Mesenchymal stem cell (in vitro differentiated cells and primary cell): Measurements from ENCODE around the gene MAPK1.
"Not testable (repeated sequence)": the region's sequence is repeated elsewhere in the genome, so short reads cannot be mapped to it uniquely, and the experiment has no call there.

Experiments
- DNase-seq: peaks from one replicate; pipeline ENCODE4 v3.0.0-alpha.2; 2013
- H2AFZ ChIP-seq: one replicate; pipeline ENCODE4 v1.6.1; 2013; ENCODE audit warnings: low read depth, mild to moderate bottlenecking, control low read depth, inconsistent platforms, low read length, moderate library complexity
- H2AK5ac ChIP-seq: 2 replicates; pipeline ENCODE4 v1.6.1; 2013; ENCODE audit warnings: low read length, moderate library complexity, mild to moderate bottlenecking, inconsistent platforms; ENCODE audit not compliant: severe bottlenecking
- H2BK120ac ChIP-seq: one replicate; pipeline ENCODE4 v1.6.1; 2013; ENCODE audit warnings: low read depth, mild to moderate bottlenecking, inconsistent platforms, low read length, moderate library complexity
- H2BK12ac ChIP-seq, 2 experiments: one replicate each; pipeline ENCODE4 v1.6.1; 2013; ENCODE audit warnings: inconsistent platforms in 2 of 2, low read length in 2 of 2, mild to moderate bottlenecking in 2 of 2, moderate library complexity in 2 of 2, control low read depth in 1 of 2
- H2BK15ac ChIP-seq: one replicate; pipeline ENCODE4 v1.6.1; 2013; ENCODE audit warnings: mild to moderate bottlenecking, low read depth, inconsistent platforms; ENCODE audit not compliant: poor library complexity, severe bottlenecking
- H2BK5ac ChIP-seq: 2 replicates; pipeline ENCODE4 v1.6.1; 2013; ENCODE audit warnings: low read depth, mild to moderate bottlenecking, low read length, control low read depth, inconsistent platforms; ENCODE audit not compliant: poor library complexity, severe bottlenecking
- H3K14ac ChIP-seq, 2 experiments: one replicate each; pipeline ENCODE4 v1.6.1; 2013; ENCODE audit warnings: inconsistent platforms in 2 of 2, low read length in 2 of 2, control low read depth in 1 of 2, mild to moderate bottlenecking in 1 of 2, moderate library complexity in 1 of 2
- H3K18ac ChIP-seq, 2 experiments: one replicate each; pipeline ENCODE4 v1.6.1; 2013; ENCODE audit warnings: inconsistent platforms in 2 of 2, low read length in 2 of 2, control low read depth in 1 of 2, low read depth in 1 of 2, mild to moderate bottlenecking in 1 of 2
- H3K23ac ChIP-seq, 2 experiments: one replicate each; pipeline ENCODE4 v1.6.1; 2013; ENCODE audit warnings: inconsistent platforms in 2 of 2, low read length in 2 of 2, mild to moderate bottlenecking in 2 of 2, moderate library complexity in 2 of 2, control low read depth in 1 of 2
- H3K27ac ChIP-seq: 2 replicates; pipeline ENCODE4 v1.5.1; 2013; ENCODE audit warnings: mild to moderate bottlenecking, moderate library complexity, low read length, control low read depth, inconsistent platforms; ENCODE audit not compliant: poor library complexity, severe bottlenecking
- H3K27me3 ChIP-seq, 2 experiments: 2 replicates each; pipeline versions ENCODE4 v1.6.1 to v1.7.0; 2013; ENCODE audit warnings: low read length in 2 of 2, mild to moderate bottlenecking in 2 of 2, moderate library complexity in 2 of 2, control low read depth in 1 of 2, inconsistent platforms in 1 of 2; ENCODE audit not compliant: control insufficient read depth in 1 of 2, insufficient read depth in 1 of 2
- H3K36me3 ChIP-seq, 2 experiments: 2 replicates each; pipeline versions ENCODE4 v1.6.1 to v1.7.0; 2013; ENCODE audit warnings: low read length in 2 of 2, control low read depth in 1 of 2, inconsistent platforms in 1 of 2, low read depth in 1 of 2, mild to moderate bottlenecking in 1 of 2; ENCODE audit not compliant: insufficient read depth in 2 of 2, control insufficient read depth in 1 of 2
- H3K4ac ChIP-seq, 2 experiments: one replicate each; pipeline ENCODE4 v1.6.1; 2013; ENCODE audit warnings: inconsistent platforms in 2 of 2, low read length in 2 of 2, mild to moderate bottlenecking in 2 of 2, moderate library complexity in 2 of 2, control low read depth in 1 of 2, low read depth in 1 of 2
- H3K4me1 ChIP-seq: 2 replicates; pipeline ENCODE4 v1.6.1; 2013; ENCODE audit warnings: low read depth, low read length, control low read depth; ENCODE audit not compliant: control insufficient read depth, insufficient read depth
- H3K4me2 ChIP-seq: 2 replicates; pipeline ENCODE4 v1.6.1; 2013; ENCODE audit warnings: low read length, mild to moderate bottlenecking, inconsistent platforms; ENCODE audit not compliant: poor library complexity, severe bottlenecking
- H3K4me3 ChIP-seq, 2 experiments: 2 replicates each; pipeline versions ENCODE4 v1.5.1 to v1.7.0; 2013; ENCODE audit warnings: low read length in 2 of 2, mild to moderate bottlenecking in 2 of 2, control low read depth in 1 of 2, low read depth in 1 of 2; ENCODE audit not compliant: insufficient read depth in 1 of 2
- H3K79me1 ChIP-seq: replicated peaks from 2 replicates; pipeline ENCODE4 v1.6.1; 2013; ENCODE audit warnings: mild to moderate bottlenecking, control low read depth, low read length, inconsistent platforms; ENCODE audit not compliant: poor library complexity, severe bottlenecking
- H3K9ac ChIP-seq: 2 replicates; pipeline ENCODE4 v1.7.0; 2013; ENCODE audit warnings: mild to moderate bottlenecking, low read length, moderate library complexity
- H3K9me3 ChIP-seq: 2 replicates; pipeline ENCODE4 v1.7.0; 2013; ENCODE audit warnings: mild to moderate bottlenecking, low read length; ENCODE audit not compliant: control insufficient read depth
- H4K8ac ChIP-seq: one replicate; pipeline ENCODE4 v1.6.1; 2013; ENCODE audit warnings: inconsistent platforms, mild to moderate bottlenecking, low read length, moderate library complexity
- H4K91ac ChIP-seq: one replicate; pipeline ENCODE4 v1.6.1; 2013; ENCODE audit warnings: mild to moderate bottlenecking, low read length, inconsistent platforms
- WGBS: methylation state at CpG from one replicate; pipeline ENCODE4 v1.1.7; 2013; ENCODE audit warnings: mixed read lengths; 5-methylcytosine and 5-hydroxymethylcytosine counted together

The MAPK1 gene

DNA sequence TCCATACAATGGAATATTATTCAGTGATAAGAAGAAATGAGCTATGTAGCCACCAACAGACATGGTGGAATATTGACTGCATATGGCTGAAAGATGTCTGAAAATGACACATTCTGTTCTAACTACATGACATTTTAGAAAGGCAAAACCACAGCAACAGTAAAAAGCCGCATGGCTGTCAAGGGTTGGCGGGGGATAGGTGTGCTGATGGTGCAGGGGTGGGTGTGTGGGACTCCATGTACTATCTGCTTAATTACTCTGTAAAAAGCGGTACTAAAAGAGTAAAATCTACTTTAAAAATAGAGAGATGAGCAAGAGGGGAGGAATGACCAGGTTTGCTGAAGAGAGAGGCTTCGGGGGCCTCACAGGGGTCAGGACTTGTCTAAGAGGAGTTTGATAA, 115.2 kb downstream of the MAPK1 start:
- no peak overlapping the region for H2AFZ ChIP-seq

DNA sequence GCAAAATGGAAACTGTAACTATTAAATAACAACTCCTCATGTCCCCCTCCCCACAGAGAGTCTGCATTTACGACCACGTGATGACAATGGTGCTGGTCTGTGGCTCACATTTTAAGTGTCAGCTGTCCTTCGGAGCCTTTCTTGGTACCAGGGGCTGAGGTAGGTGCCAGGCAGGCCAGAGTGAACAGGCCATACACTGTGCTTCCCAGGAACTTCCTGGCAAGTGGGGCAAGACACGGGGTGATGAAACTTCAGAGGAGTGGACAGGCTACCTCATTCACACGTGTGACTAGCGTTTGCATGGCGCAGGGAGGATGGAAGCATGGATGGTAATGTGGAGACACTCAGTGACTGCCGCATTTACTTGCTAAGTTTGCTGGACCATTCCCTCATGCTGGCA, 121.5 kb downstream of the MAPK1 start:
- no peaks in the 10 kb centered on the region for H3K79me1 ChIP-seq
- H2BK120ac ChIP-seq = no peak overlapping the region
- no peak overlapping the region for H3K9ac ChIP-seq
- no peaks in the 10 kb centered on the region for H3K4me1 ChIP-seq
- H3K4me3 ChIP-seq = no peak overlapping the region
- no peak overlapping the region for H3K14ac ChIP-seq
- H3K18ac ChIP-seq = no peak overlapping the region
- WGBS = 78% methylated on average over 7 of the region's 8 CpGs
- peaks cover 12 to 15% of the 10 kb centered on the region in 2 experiments for H3K27me3 ChIP-seq
- no peak overlapping the region for H4K91ac ChIP-seq
- H3K4me2 ChIP-seq = no peak overlapping the region
- no peaks in the 10 kb centered on the region for H3K36me3 ChIP-seq
- no peak overlapping the region for H4K8ac ChIP-seq
- DNase-seq = no peak
- no peak overlapping the region for H2BK12ac ChIP-seq
- H3K4ac ChIP-seq = no peak overlapping the region
- no peak overlapping the region for H2BK5ac ChIP-seq
- no peak overlapping the region for H2AFZ ChIP-seq
- H2BK15ac ChIP-seq = no peak overlapping the region
- H3K23ac ChIP-seq = no peak overlapping the region
- no peak overlapping the region for H2AK5ac ChIP-seq
- H3K9me3 ChIP-seq = no peaks in the 10 kb centered on the region
- H3K27ac ChIP-seq = no peak overlapping the region

More for the DNA sequence above, 115.2 kb downstream of the MAPK1 start:
- Histone ChIP-seq H2BK120ac (no peak overlapping the region), H3K18ac (no peak overlapping the region), H3K23ac (no peak overlapping the region), H2BK5ac (no peak overlapping the region), H3K27ac (no peak overlapping the region), H3K9ac (no peak overlapping the region), H3K4me1 (peaks cover 6% of the 10 kb centered on the region), H4K8ac (no peak overlapping the region), H2BK15ac (no peak overlapping the region), H4K91ac (no peak overlapping the region), H3K4me3 (no peak overlapping the region), H3K9me3 (no peaks in the 10 kb centered on the region), H3K14ac (no peak overlapping the region), H3K36me3 (peaks cover 0 to 14% of the 10 kb centered on the region in 2 experiments), H3K79me1 (peaks cover 2% of the 10 kb centered on the region), H3K27me3 (peaks cover 0 to under 1% of the 10 kb centered on the region in 2 experiments), H3K4ac (no peak overlapping the region), H2BK12ac (no peak overlapping the region), H2AK5ac (no peak overlapping the region), H3K4me2 (no peak overlapping the region)
- WGBS = 94% methylated on average over 4 of the region's 4 CpGs
- no peak for DNase-seq

DNA sequence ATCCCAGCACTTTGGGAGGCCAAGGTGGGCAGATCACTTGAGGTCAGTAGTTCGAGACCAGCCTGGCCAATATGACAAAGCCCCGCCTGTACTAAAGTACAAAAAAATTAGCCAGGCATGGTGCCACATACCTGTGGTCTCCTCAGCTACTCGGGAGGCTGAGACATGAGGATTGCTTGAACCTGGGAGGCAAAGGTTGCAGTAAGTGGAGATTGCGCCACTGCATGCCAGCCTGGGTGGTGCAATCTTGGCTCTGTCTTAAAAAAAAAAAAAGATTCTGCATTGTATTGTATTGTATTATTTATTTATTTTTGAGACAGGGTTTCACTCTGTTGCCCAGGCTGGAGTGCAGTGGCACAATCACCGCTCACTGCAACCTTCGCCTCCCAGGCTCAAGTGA, 122.5 kb downstream of the MAPK1 start:
- not testable (repeated sequence) for H2BK15ac ChIP-seq, H2BK5ac ChIP-seq, H2AK5ac ChIP-seq, H3K23ac ChIP-seq, H3K4me1 ChIP-seq, H3K9ac ChIP-seq, H4K91ac ChIP-seq, H3K27ac ChIP-seq, H3K4me3 ChIP-seq, H3K9me3 ChIP-seq, H2AFZ ChIP-seq, H3K36me3 ChIP-seq, H3K4me2 ChIP-seq, H3K79me1 ChIP-seq, H3K14ac ChIP-seq, DNase-seq, H2BK12ac ChIP-seq, H3K18ac ChIP-seq, H2BK120ac ChIP-seq, H4K8ac ChIP-seq, H3K4ac ChIP-seq
- H3K27me3 ChIP-seq = peaks cover 15 to 17% of the 10 kb centered on the region in 2 experiments
- WGBS = 85% methylated on average over 5 of the region's 6 CpGs

DNA sequence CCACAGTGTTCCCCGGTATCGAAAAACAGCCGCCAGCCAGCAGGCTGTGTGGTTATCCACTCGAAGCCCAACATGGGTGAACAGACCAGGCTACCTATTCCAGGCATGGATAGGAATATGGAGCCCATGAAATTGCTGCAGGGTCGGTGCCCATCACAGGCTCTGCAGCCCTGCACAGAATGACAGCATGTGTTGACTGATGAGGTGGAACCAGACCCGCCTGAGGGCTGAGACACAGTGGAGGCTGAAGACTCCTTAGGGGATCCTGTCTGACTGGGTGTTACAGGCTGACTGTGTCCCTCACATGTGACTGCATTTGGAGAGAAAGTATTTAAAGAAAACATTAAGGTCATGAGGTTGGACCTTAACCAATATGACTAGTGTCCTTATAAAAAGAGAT, 125.7 kb downstream of the MAPK1 start:
- Histone ChIP-seq H3K27ac (no peak overlapping the region), H3K4me1 (peaks cover 4% of the 10 kb centered on the region), H3K9ac (no peak overlapping the region), H3K23ac (no peak overlapping the region), H3K27me3 (peaks cover 16 to 28% of the 10 kb centered on the region in 2 experiments), H3K18ac (no peak overlapping the region), H4K8ac (no peak overlapping the region), H2BK12ac (no peak overlapping the region), H2BK5ac (no peak overlapping the region), H3K14ac (no peak overlapping the region), H3K9me3 (no peaks in the 10 kb centered on the region), H2BK15ac (no peak overlapping the region), H2AK5ac (no peak overlapping the region), H3K4me3 (no peak overlapping the region), H3K79me1 (no peaks in the 10 kb centered on the region), H2BK120ac (no peak overlapping the region), H4K91ac (no peak overlapping the region), H3K4ac (no peak overlapping the region), H2AFZ (no peak overlapping the region), H3K36me3 (no peaks in the 10 kb centered on the region), H3K4me2 (no peak overlapping the region)
- no peak for DNase-seq
- 84% methylated on average over 6 of the region's 6 CpGs for WGBS
